H1 (cell line): ENCODE data around the gene GPX5. TPM values are rescaled to one million over a fixed set of nuclear protein-coding genes. Genes with fewer than 3 reads are reported as not detected.

Experiments
- CTCF ChIA-PET: fragments of 300-600 bp; sonication (Branson Sonifier 250); formaldehyde crosslinking; loops from one replicate; lab custom pipeline; 2021; ENCODE audit not compliant: partially characterized antibody; lab: Charles Lee
- POLR2A ChIA-PET: fragments of 300-600 bp; sonication (Branson Sonifier 250); formaldehyde crosslinking; loops from one replicate; lab custom pipeline; 2021; ENCODE audit warnings: inconsistent platforms; ENCODE audit not compliant: partially characterized antibody; lab: Charles Lee
- DNase-seq, 2 experiments: peaks; one replicate each; pipeline versions ENCODE4 v3.0.0 to v3.0.0-alpha.2; 2010 to 2022; ENCODE audit warnings: low spot score in 2 of 2, low read depth in 1 of 2, mixed read lengths in 1 of 2
- FAIRE-seq: peaks from 2 replicates; lab custom pipeline; 2011; peaks lifted over from hg19 to GRCh38; lab: Jason Lieb, UNC
- H2AFZ ChIP-seq: 2 replicates; pipeline ENCODE4 v1.8.1; 2012; ENCODE audit warnings: low read length, inconsistent platforms
- H2AK5ac ChIP-seq: 2 replicates; pipeline ENCODE4 v1.6.1; 2013; ENCODE audit warnings: low read depth, low read length
- H2BK120ac ChIP-seq: replicated peaks from 2 replicates; pipeline ENCODE3; 2013; ENCODE audit warnings: low read depth, low read length, inconsistent platforms
- H2BK12ac ChIP-seq: 2 replicates; pipeline ENCODE4 v1.6.1; 2013; ENCODE audit warnings: low read depth, low read length
- H2BK15ac ChIP-seq: 2 replicates; pipeline ENCODE4 v1.6.1; 2013; ENCODE audit warnings: low read length
- H2BK20ac ChIP-seq: 2 replicates; pipeline ENCODE4 v1.6.1; 2013; ENCODE audit warnings: low read length
- H2BK5ac ChIP-seq: 2 replicates; pipeline ENCODE4 v1.6.1; 2013; ENCODE audit warnings: low read depth, low read length
- H3K14ac ChIP-seq: 2 replicates; pipeline ENCODE4 v1.6.1; 2013; ENCODE audit warnings: inconsistent platforms; ENCODE audit not compliant: insufficient read length
- H3K18ac ChIP-seq: 2 replicates; pipeline ENCODE4 v1.6.1; 2013; ENCODE audit warnings: low read length; ENCODE audit errors: extremely low read depth
- H3K23ac ChIP-seq: 2 replicates; pipeline ENCODE4 v1.6.1; 2013; ENCODE audit warnings: inconsistent platforms; ENCODE audit not compliant: insufficient read length
- H3K23me2 ChIP-seq: 2 replicates; pipeline ENCODE4 v1.6.1; 2013; ENCODE audit warnings: low read depth, low read length
- H3K27ac ChIP-seq: 2 replicates; pipeline ENCODE4 v1.6.1; 2011; ENCODE audit warnings: low read depth, low read length, inconsistent platforms
- H3K27me3 ChIP-seq, 4 experiments: replicated peaks in 1 of 4; 1 replicate in 1 of 4; 2 replicates in 3 of 4; pipeline versions ENCODE4 v1.6.1 to v1.8.1; 2011 to 2013; ENCODE audit warnings: low read length in 3 of 4, mild to moderate bottlenecking in 3 of 4, inconsistent platforms in 2 of 4, mixed read lengths in 2 of 4, moderate library complexity in 1 of 4; ENCODE audit not compliant: control insufficient read depth in 3 of 4, insufficient read depth in 3 of 4; ENCODE audit errors: extremely low read depth in 1 of 4
- H3K36me3 ChIP-seq, 4 experiments: 2 replicates each; pipeline versions ENCODE4 v1.6.1 to v1.8.1; 2011 to 2013; ENCODE audit warnings: mild to moderate bottlenecking in 4 of 4, low read length in 3 of 4, moderate library complexity in 2 of 4, control low read depth in 1 of 4, inconsistent platforms in 1 of 4; ENCODE audit not compliant: insufficient read depth in 4 of 4, control insufficient read depth in 2 of 4
- H3K4ac ChIP-seq: replicated peaks from 2 replicates; pipeline ENCODE3; 2013; ENCODE audit warnings: low read length, low read depth, mixed read lengths, inconsistent platforms; ENCODE audit not compliant: insufficient read length
- H3K4me1 ChIP-seq, 4 experiments: replicated peaks in 1 of 4; 1 replicate in 1 of 4; 2 replicates in 3 of 4; pipeline versions ENCODE4 v1.6.1 to v1.8.1; 2011 to 2013; ENCODE audit warnings: low read length in 3 of 4, inconsistent platforms in 2 of 4, mixed read lengths in 1 of 4; ENCODE audit not compliant: insufficient read depth in 4 of 4, control insufficient read depth in 3 of 4
- H3K4me2 ChIP-seq, 2 experiments: 2 replicates each; pipeline versions ENCODE4 v1.6.1 to v1.8.1; 2011 to 2013; ENCODE audit warnings: low read depth in 2 of 2, low read length in 2 of 2, control low read depth in 1 of 2, inconsistent platforms in 1 of 2, mild to moderate bottlenecking in 1 of 2; ENCODE audit not compliant: insufficient read depth in 1 of 2
- H3K4me3 ChIP-seq, 4 experiments: fragments of 200-600, 300-600 bp in 1 of 4; sonication (generic), shearing (Covaris generic), sonication (Bioruptor Twin) in 1 of 4; 2 replicates each; pipeline versions ENCODE4 v1.5.1 to v1.8.1; 2011 to 2016; ENCODE audit warnings: low read length in 4 of 4, low read depth in 3 of 4, control low read depth in 2 of 4, inconsistent platforms in 2 of 4, mild to moderate bottlenecking in 2 of 4, mixed read lengths in 1 of 4, moderate library complexity in 1 of 4; ENCODE audit not compliant: insufficient read depth in 2 of 4; ENCODE audit errors: extremely low read depth in 1 of 4
- H3K56ac ChIP-seq: replicated peaks from 2 replicates; pipeline ENCODE3; 2013; ENCODE audit warnings: low read depth, mild to moderate bottlenecking, mixed read lengths, low read length, inconsistent platforms; ENCODE audit not compliant: insufficient read length
- H3K79me1 ChIP-seq: 2 replicates; pipeline ENCODE4 v1.6.1; 2013; ENCODE audit warnings: low read depth, low read length, control low read depth
- H3K79me2 ChIP-seq, 2 experiments: 2 replicates each; pipeline versions ENCODE4 v1.6.1 to v1.8.1; 2012 to 2013; ENCODE audit warnings: low read length in 2 of 2, mild to moderate bottlenecking in 2 of 2, inconsistent platforms in 1 of 2; ENCODE audit not compliant: insufficient read depth in 2 of 2, control insufficient read depth in 1 of 2
- H3K9ac ChIP-seq, 4 experiments: replicated peaks in 1 of 4; 1 replicate in 1 of 4; 2 replicates in 3 of 4; pipeline versions ENCODE4 v1.6.1 to v1.8.1; 2011 to 2013; ENCODE audit warnings: low read depth in 3 of 4, low read length in 3 of 4, control low read depth in 2 of 4, mild to moderate bottlenecking in 2 of 4, moderate library complexity in 2 of 4, inconsistent platforms in 1 of 4; ENCODE audit errors: extremely low read depth in 1 of 4
- H3K9me3 ChIP-seq, 2 experiments: 2 replicates each; pipeline versions ENCODE4 v1.6.1 to v1.8.1; 2012 to 2013; ENCODE audit warnings: mild to moderate bottlenecking in 2 of 2, moderate library complexity in 2 of 2, control low read depth in 1 of 2, inconsistent platforms in 1 of 2, low read depth in 1 of 2, low read length in 1 of 2, mixed read lengths in 1 of 2; ENCODE audit not compliant: insufficient read depth in 2 of 2
- H4K20me1 ChIP-seq, 2 experiments: replicated peaks in 1 of 2; 2 replicates each; pipeline versions ENCODE3 to v1.8.1; 2011 to 2013; ENCODE audit warnings: inconsistent platforms in 2 of 2, low read length in 2 of 2, mild to moderate bottlenecking in 1 of 2; ENCODE audit not compliant: insufficient read depth in 2 of 2, control insufficient read depth in 1 of 2
- H4K5ac ChIP-seq: 2 replicates; pipeline ENCODE4 v1.6.1; 2013; ENCODE audit warnings: low read length, low read depth, mixed read lengths, inconsistent platforms; ENCODE audit not compliant: insufficient read length
- H4K8ac ChIP-seq: 2 replicates; pipeline ENCODE4 v1.8.0; 2013; ENCODE audit warnings: mild to moderate bottlenecking, moderate library complexity, low read length, inconsistent platforms; ENCODE audit not compliant: insufficient read depth; ENCODE audit errors: extremely low read depth
- H4K91ac ChIP-seq: replicated peaks from 2 replicates; pipeline ENCODE3; 2013; ENCODE audit warnings: low read length, mixed read lengths, inconsistent platforms; ENCODE audit not compliant: insufficient read length
- BRCA1 ChIP-seq: IDR thresholded peaks from 2 replicates; pipeline ENCODE4 v1.6.1; 2012; ENCODE audit warnings: low read depth, low read length, improper control_type of control experiment
- CBX8 ChIP-seq: fragments of 300-800, 300-1000 bp; sonication (generic); IDR thresholded peaks from 2 replicates; pipeline ENCODE4 v1.7.1; 2016; ENCODE audit warnings: low read depth, low read length, borderline replicate concordance
- CEBPB ChIP-seq: IDR thresholded peaks from 2 replicates; pipeline ENCODE4 v1.6.1; 2012; ENCODE audit warnings: low read depth, low read length
- FOSL1 ChIP-seq: IDR thresholded peaks from 2 replicates; pipeline ENCODE4 v1.6.1; 2011; ENCODE audit warnings: mild to moderate bottlenecking, low read depth, low read length, moderate library complexity; ENCODE audit not compliant: insufficient read depth
- JUN ChIP-seq: IDR thresholded peaks from 2 replicates; pipeline ENCODE4 v1.6.1; 2011; ENCODE audit warnings: low read depth, mild to moderate bottlenecking, improper control_type of control experiment, low read length
- KDM4A ChIP-seq: IDR thresholded peaks from one replicate; pipeline ENCODE4 v1.7.1; 2012; ENCODE audit warnings: low read depth, mild to moderate bottlenecking, moderate library complexity, low read length, inconsistent platforms; ENCODE audit not compliant: severe bottlenecking
- MAFK ChIP-seq: IDR thresholded peaks from 2 replicates; pipeline ENCODE4 v1.6.1; 2012; ENCODE audit warnings: low read depth, mild to moderate bottlenecking, improper control_type of control experiment, low read length
- POLR2AphosphoS5 ChIP-seq: IDR thresholded peaks from 2 replicates; pipeline ENCODE4 v1.6.1; 2011; ENCODE audit warnings: low read depth, low read length
- POU5F1 ChIP-seq: IDR thresholded peaks from 2 replicates; pipeline ENCODE4 v1.6.1; 2011; ENCODE audit warnings: low read depth, mild to moderate bottlenecking, low read length, moderate library complexity
- RAD21 ChIP-seq, 2 experiments: IDR thresholded peaks in 1 of 2; conservative IDR thresholded peaks in 1 of 2; 2 replicates each; pipeline ENCODE4 v1.6.1; 2011; ENCODE audit warnings: low read depth in 2 of 2, low read length in 2 of 2, improper control_type of control experiment in 1 of 2, inconsistent platforms in 1 of 2, mild to moderate bottlenecking in 1 of 2, moderate library complexity in 1 of 2
- RNF2 ChIP-seq: fragments of 200-900, 300-1000 bp; sonication (generic); IDR thresholded peaks from 2 replicates; pipeline ENCODE4 v1.7.1; 2016; ENCODE audit warnings: borderline replicate concordance, low read depth, mild to moderate bottlenecking, antibody characterized with exemption, low read length; ENCODE audit not compliant: poor library complexity, severe bottlenecking; ENCODE audit errors: missing control alignments
- RXRA ChIP-seq: IDR thresholded peaks from 2 replicates; pipeline ENCODE4 v1.6.1; 2011; ENCODE audit warnings: low read depth, mild to moderate bottlenecking, low read length, moderate library complexity; ENCODE audit not compliant: insufficient read depth
- SIRT6 ChIP-seq: IDR thresholded peaks from one replicate; pipeline ENCODE4 v1.7.1; 2012; ENCODE audit warnings: low read length, inconsistent platforms
- SRF ChIP-seq: IDR thresholded peaks from 2 replicates; pipeline ENCODE4 v1.6.1; 2011; ENCODE audit warnings: mild to moderate bottlenecking, low read depth, low read length, moderate library complexity
- TAF1 ChIP-seq: IDR thresholded peaks from 2 replicates; pipeline ENCODE4 v1.6.1; 2011; ENCODE audit warnings: mild to moderate bottlenecking, low read depth, low read length
- polyA plus RNA-seq, 7 experiments: library from polyadenylated mRNA; depleted of rRNA in 3 of 7; stranded (reverse) in 5 of 7; unstranded in 2 of 7; fragments of >200 nt in 5 of 7; fragments of 200-250 nt in 2 of 7; gene quantifications; 1 replicate in 5 of 7; 2 replicates in 1 of 7; 4 replicates in 1 of 7; pipeline versions ENCODE4 v1.2.1 to v1.2.3, GENCODE V29; 2011 to 2013; ENCODE audit warnings: missing spikeins in 2 of 7, mixed read lengths in 2 of 7
- total RNA-seq: library from RNA; stranded (reverse); fragmentation: NEBNext Ultra II Directional; extraction: Animal tissue kit (Norgen Biotek cat#: 25700); gene quantifications from 2 replicates; pipeline ENCODE4 v1.2.1, GENCODE V29; 2021

GPX5 gene
- total and polyA plus RNA-seq, 2 of the 8 experiments (the other 6 are each of a cell fraction or from before 2014, with no cell fraction given): 0.08 TPM; not detected in 1

- no peak overlapping the region for H3K56ac ChIP-seq
- no peak overlapping the region for H4K8ac ChIP-seq
- no peaks in the 10 kb centered on the region for H3K27me3 ChIP-seq
- H3K9ac ChIP-seq: no peak overlapping the region
- H3K23me2 ChIP-seq: peaks cover 5% of the 10 kb centered on the region
- no peak overlapping the region for H2AFZ ChIP-seq
- H2BK5ac ChIP-seq: no peak overlapping the region
- no peaks in the 10 kb centered on the region for H3K9me3 ChIP-seq
- no peak overlapping the region for H2AK5ac ChIP-seq
- H3K27ac ChIP-seq: no peak overlapping the region
- H3K18ac ChIP-seq: no peak overlapping the region
- no peak overlapping the region for H2BK20ac ChIP-seq
- H2BK120ac ChIP-seq: no peak overlapping the region
- H3K79me2 ChIP-seq: no peaks in the 10 kb centered on the region
- no peak overlapping the region for H3K23ac ChIP-seq
- no peak overlapping the region for H3K4me2 ChIP-seq
- H3K14ac ChIP-seq: no peak overlapping the region
- CTCF ChIA-PET: no interaction called here
- peaks cover 0 to 4% (median 0%) of the 10 kb centered on the region in 4 experiments; a peak in 2 of 7 replicates for H3K4me1 ChIP-seq
- FAIRE-seq (no peak), DNase-seq (no peak)
- H2BK12ac ChIP-seq: no peak overlapping the region
- H3K4me3 ChIP-seq: no peak overlapping the region
- no peak overlapping the region for H4K91ac ChIP-seq
- no peaks in the 10 kb centered on the region for H3K79me1 ChIP-seq
- no peak overlapping the region for H4K5ac ChIP-seq
- no peaks in the 10 kb centered on the region for H3K36me3 ChIP-seq
- no peak for TF ChIP-seq SIRT6
- TF ChIP-seq TAF1: no peak
- TF ChIP-seq POLR2AphosphoS5: no peak
- no peak for TF ChIP-seq MAFK
- no peak for TF ChIP-seq RAD21 (IDR thresholded peaks at IDR 0.05 in 1 of 2, conservative IDR thresholded peaks at IDR 0.05 in 1 of 2; ENCODE audit: low read depth in 2 of 2, low read length in 2 of 2)
- no peak for TF ChIP-seq RXRA
- TF ChIP-seq CBX8: no peak
- TF ChIP-seq POU5F1: no peak
- TF ChIP-seq SRF: no peak
- no peak for TF ChIP-seq KDM4A
- TF ChIP-seq RNF2: no peak
- no peak for TF ChIP-seq FOSL1
- TF ChIP-seq JUN: no peak
- no peak for TF ChIP-seq BRCA1
- no peak for TF ChIP-seq CEBPB
- no peak overlapping the region for H3K4ac ChIP-seq
- no peak overlapping the region for H2BK15ac ChIP-seq
- no peaks in the 10 kb centered on the region for H4K20me1 ChIP-seq
- POLR2A ChIA-PET: no interaction called here
Measured at GRCh38 chr6:28545955-28546354, 20.3 kb downstream of the GPX5 start.
